Astrocyte (in vitro differentiated cells and primary cell): ENCODE measurements around the gene FRMD4B.

Experiments
- EZH2 ChIP-seq: IDR thresholded peaks from 2 replicates; pipeline ENCODE4 v1.6.1; 2012; ENCODE audit warnings: mild to moderate bottlenecking, low read length, inconsistent platforms; ENCODE audit not compliant: insufficient read depth
- TF ChIP-seq, protein P1 (sequence below): IDR thresholded peaks from 2 replicates; pipeline ENCODE4 v1.5.1; 2011; ENCODE audit warnings: low read depth, mild to moderate bottlenecking, inconsistent platforms, low read length, moderate library complexity; ENCODE audit not compliant: insufficient read depth

DNA sequence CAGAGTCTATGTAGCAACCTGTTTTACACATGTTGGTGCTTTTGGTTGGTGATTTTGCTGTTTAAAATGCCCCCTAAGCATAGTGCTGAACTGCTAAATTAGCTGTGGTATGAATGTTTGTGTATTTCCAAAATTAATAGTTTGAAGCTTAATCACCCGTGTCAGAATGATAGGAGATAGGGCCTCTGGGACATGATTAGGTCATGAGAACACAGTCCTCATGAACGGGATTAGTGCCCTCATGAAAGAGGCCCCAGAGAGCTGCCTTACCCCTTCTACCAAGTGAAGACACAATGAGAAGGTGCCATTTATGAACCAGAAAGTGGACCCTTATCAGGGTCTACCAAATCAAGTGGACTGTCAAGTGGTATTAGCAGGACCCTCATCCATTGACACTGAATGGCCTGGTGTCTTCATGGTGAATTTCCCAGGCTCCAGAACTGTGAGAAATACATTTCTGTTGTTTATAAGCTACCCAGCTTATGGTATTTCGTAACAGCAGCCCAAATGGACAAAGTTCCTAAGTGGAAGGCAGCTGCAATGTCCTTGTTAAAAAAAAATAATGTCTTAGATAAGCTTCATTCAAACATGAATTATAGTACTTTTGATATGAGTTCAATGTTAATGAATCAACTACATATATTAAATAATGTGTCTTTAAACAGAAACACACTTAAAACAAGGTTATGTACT is 37.7 kb upstream of the FRMD4B start:
- no peak for TF ChIP-seq EZH2
- TF ChIP-seq, protein P1, sequence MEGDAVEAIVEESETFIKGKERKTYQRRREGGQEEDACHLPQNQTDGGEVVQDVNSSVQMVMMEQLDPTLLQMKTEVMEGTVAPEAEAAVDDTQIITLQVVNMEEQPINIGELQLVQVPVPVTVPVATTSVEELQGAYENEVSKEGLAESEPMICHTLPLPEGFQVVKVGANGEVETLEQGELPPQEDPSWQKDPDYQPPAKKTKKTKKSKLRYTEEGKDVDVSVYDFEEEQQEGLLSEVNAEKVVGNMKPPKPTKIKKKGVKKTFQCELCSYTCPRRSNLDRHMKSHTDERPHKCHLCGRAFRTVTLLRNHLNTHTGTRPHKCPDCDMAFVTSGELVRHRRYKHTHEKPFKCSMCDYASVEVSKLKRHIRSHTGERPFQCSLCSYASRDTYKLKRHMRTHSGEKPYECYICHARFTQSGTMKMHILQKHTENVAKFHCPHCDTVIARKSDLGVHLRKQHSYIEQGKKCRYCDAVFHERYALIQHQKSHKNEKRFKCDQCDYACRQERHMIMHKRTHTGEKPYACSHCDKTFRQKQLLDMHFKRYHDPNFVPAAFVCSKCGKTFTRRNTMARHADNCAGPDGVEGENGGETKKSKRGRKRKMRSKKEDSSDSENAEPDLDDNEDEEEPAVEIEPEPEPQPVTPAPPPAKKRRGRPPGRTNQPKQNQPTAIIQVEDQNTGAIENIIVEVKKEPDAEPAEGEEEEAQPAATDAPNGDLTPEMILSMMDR, result no peak
